Caki2 (cell line): ENCODE measurements around the gene SUGP2. TPM values are rescaled to one million over a fixed set of nuclear protein-coding genes. Genes with fewer than 3 reads are reported as not detected.
"Not testable (repeated sequence)": the region's sequence is repeated elsewhere in the genome, so short reads cannot be mapped to it uniquely, and the experiment has no call there.

Experiments
- DNase-seq: peaks from one replicate; pipeline ENCODE4 v3.0.0-alpha.2; 2015; ENCODE audit warnings: low read depth
- in situ Hi-C: cut with HindIII; loops from 2 replicates; pipeline ENCODE4 v1.10.0; 2016; ENCODE audit warnings: low sequenced_read_pairs, low pct_unique_long_range_greater_than_20kb, mixed read lengths
- total RNA-seq: library from RNA; depleted of rRNA; stranded (reverse); fragments of >200 nt; shearing (Covaris generic); gene quantifications from 2 replicates; pipeline ENCODE4 v1.2.3, GENCODE V29; 2014; ENCODE audit warnings: low replicate concordance

SUGP2 gene
- total RNA-seq, 1 experiment from 2014 or later = 33.4 TPM

- in situ Hi-C loops = no loop called here
These were observed 58.3 kb downstream of the SUGP2 start for GRCh38 chr19:18975011-18975410.

GRCh38 chr19:18972851-18973250 is 60.5 kb downstream of the SUGP2 start:
- DNase-seq = no peak
- in situ Hi-C loops = no loop called here

More at GRCh38 chr19:18975011-18975410, 58.3 kb downstream of the SUGP2 start:
- peak; percentile 66 for DNase-seq

- in situ Hi-C loops = no loop called here
These were observed 61.0 kb downstream of the SUGP2 start for GRCh38 chr19:18972301-18972811.

GRCh38 chr19:18969931-18970659 is 63.2 kb downstream of the SUGP2 start:
- no peak for DNase-seq
- in situ Hi-C loops = no loop called here

More at GRCh38 chr19:18972301-18972811, 61.0 kb downstream of the SUGP2 start:
- no peak for DNase-seq

- DNase-seq = peak; percentile 44
- in situ Hi-C loops = no loop called here
These were observed 65.8 kb downstream of the SUGP2 start for GRCh38 chr19:18967358-18968146.

GRCh38 chr19:18966307-18966706 is 67.0 kb downstream of the SUGP2 start:
- in situ Hi-C loops = no loop called here
- peak; percentile 71 for DNase-seq

- no peak for DNase-seq
- in situ Hi-C loops = no loop called here
These were observed 69.2 kb downstream of the SUGP2 start for GRCh38 chr19:18964121-18964520.

GRCh38 chr19:18961767-18962620 is 71.3 kb downstream of the SUGP2 start:
- no peak for DNase-seq
- in situ Hi-C loops = no loop called here

- in situ Hi-C loops = no loop called here
- no peak for DNase-seq
These were observed 72.9 kb downstream of the SUGP2 start for GRCh38 chr19:18960370-18960769.

- in situ Hi-C loops = no loop called here
- DNase-seq = no peak
These were observed 78.3 kb downstream of the SUGP2 start for GRCh38 chr19:18955042-18955441.

- DNase-seq = no peak
- in situ Hi-C loops = no loop called here
These were observed 79.2 kb downstream of the SUGP2 start for GRCh38 chr19:18954094-18954493.

GRCh38 chr19:18952364-18953003 is 80.8 kb downstream of the SUGP2 start:
- DNase-seq, in situ Hi-C loops: not testable (repeated sequence)

- no peak for DNase-seq
- in situ Hi-C loops = no loop called here
These were observed 81.5 kb downstream of the SUGP2 start for GRCh38 chr19:18951721-18952281.

- in situ Hi-C loops = no loop called here
- no peak for DNase-seq
These were observed 83.5 kb downstream of the SUGP2 start for GRCh38 chr19:18949858-18950257.

GRCh38 chr19:18948976-18949356 is 84.4 kb downstream of the SUGP2 start:
- DNase-seq = no peak
- in situ Hi-C loops = no loop called here

- DNase-seq = no peak
- in situ Hi-C loops = no loop called here
These were observed 85.0 kb downstream of the SUGP2 start for GRCh38 chr19:18948075-18948975.

GRCh38 chr19:18946918-18947317 is 86.4 kb downstream of the SUGP2 start:
- in situ Hi-C loops = no loop called here
- no peak for DNase-seq
